GM18505 (cell line): ENCODE measurements around the gene RABEPK.
A peak's percentile ranks its signal among the peaks of the same experiment; 100 is the strongest.
"Not testable (repeated sequence)": the region's sequence is repeated elsewhere in the genome, so short reads cannot be mapped to it uniquely, and the experiment has no call there.

Experiments
- ATAC-seq: cut with Tn5 transposase; IDR thresholded peaks from one replicate; pipeline ENCODE4 v1.9.1; 2021; ENCODE audit not compliant: unreplicated experiment
- POLR2A ChIP-seq: IDR thresholded peaks from 4 replicates; pipeline ENCODE4 v1.6.1; 2011; ENCODE audit warnings: borderline replicate concordance; ENCODE audit not compliant: insufficient read depth, insufficient read length; ENCODE audit errors: extremely low read depth

RABEPK gene

GRCh38 chr9:125246261-125246667 is 45.9 kb downstream of the RABEPK start:
- ATAC-seq = no peak
- TF ChIP-seq POLR2A = no peak

GRCh38 chr9:125254231-125254630 is 53.9 kb downstream of the RABEPK start:
- TF ChIP-seq POLR2A = no peak
- no peak for ATAC-seq

- TF ChIP-seq POLR2A = no peak
- no peak for ATAC-seq
Observed at GRCh38 chr9:125255781-125256391, 55.5 kb downstream of the RABEPK start.

DNA sequence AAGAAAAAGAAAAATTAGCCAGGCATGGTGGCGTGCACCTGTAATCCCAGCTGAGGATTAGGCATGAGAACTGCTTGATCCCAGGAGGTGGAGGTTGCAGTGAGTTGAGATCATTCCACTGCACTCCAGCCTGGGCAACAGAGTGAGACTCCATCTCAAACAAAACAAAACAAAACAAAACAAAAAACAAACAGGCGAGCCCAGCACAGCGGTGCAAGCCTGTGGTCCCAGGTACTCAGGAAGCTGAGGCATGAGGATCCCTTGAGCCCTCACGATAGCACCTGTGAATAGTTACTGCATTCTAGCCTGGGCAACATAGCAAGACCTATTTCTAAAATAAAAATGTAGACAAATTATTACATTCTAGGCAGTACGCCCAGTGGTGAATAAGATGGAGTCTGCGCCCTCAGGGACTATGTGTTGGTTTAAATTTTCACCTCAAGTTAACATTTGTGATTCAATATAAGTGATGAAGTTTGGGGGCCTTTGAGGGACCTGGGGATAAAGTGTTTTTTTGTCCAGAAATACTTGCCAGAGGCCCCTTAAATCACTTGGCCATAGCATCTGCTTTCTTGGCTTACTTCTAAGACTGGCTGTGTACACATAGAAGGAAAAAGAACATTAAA is 57.9 kb downstream of the RABEPK start:
- no peak for ATAC-seq
- TF ChIP-seq POLR2A = no peak

DNA sequence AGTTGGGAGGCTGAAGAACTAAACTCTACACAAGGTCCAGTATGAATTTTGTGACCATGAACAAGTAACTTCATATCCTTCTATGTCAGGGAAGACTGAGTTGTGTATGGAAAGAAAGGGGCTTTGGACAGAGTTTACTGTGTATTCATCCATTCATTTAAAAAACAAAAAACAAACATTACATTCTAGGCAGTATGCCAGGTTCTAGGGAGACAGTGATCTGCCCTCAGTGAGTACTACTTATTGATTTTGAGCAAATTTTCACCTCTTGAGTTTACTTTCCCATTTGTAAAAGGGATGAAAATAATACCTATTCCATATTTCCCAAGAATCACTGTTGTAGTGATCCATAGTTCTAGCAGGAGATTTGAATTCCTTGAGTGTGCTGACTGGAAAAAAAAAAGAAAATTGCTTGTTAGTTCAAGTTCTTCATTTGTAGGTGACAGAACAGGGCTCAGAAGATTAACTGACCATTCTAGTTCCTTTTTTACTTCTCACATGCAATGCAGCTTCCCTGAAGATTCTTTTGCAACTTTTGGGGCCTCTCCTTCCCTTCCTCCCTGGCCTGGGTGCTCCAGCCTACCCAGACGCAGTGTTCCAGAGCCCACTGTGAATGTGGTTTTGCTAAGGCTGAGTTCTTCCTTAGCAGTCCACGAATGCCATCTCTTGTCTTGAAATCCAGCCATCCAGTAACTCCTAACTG is 58.6 kb downstream of the RABEPK start:
- no peak for ATAC-seq
- TF ChIP-seq POLR2A = no peak

DNA sequence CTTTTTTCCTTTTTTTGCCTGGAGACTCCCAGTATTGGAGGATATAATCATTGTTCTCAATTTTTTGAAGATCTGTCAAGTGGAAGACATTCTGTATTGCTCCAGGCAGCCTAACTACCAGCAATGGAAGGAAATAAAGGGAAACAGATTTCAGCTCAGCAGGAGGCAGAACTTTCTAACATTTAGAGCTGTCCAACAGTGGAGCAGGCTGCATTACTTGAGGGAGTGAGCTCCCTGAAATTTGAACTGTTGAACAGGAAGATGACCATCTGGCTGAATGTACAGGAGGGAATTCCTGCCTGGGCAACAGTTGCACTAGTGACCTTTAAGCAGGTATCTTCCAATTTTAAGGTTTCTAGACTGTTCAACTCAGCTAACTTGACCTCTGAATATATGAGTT is 60.2 kb downstream of the RABEPK start:
- ATAC-seq = no peak
- TF ChIP-seq POLR2A = no peak

DNA sequence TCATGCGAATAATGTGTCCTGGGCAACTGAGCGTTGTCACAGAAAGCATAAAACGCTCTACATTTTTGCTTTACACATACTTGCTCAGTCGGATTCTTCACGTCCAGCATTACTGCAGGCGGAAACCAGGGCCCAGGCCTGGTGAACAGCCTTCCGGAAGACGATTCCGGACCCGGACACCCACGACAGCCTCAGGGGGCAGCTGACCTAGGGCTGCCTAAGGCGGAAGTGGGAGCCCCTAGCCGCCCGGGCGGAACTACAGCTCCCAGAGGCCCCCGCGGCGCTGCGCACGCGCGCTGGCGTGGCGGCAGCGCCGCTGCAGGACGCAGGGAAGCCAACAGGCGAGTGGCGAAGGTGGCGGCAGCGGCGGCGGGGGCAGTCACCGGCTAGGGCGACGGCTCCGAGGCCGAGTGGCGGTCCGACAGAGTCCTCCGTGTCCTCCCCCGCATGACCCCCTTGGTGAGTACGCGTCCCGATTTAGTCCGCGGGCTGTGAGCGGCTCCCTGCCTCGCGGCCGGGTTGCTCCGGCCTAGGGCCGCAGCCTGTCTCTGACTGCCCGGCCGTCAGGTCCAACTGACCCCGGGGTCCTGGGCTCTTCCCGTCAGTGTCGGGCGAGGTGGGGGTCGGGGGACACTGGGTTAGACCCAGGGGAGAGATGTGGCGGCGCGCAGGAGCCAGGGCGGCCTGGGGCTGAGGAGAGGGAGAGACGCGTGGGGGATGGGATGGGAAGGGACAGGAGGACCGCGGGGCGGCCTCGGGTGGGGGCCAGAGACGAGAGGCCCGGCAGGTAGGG is 61.4 kb downstream of the RABEPK start, which contains the start of gene GAPVD1:
Gene GAPVD1, plus strand, starts transcription at position 326 of the 793 bp plus-strand sequence. CDS start 37,096 bp downstream, outside the sequence.
- peak; percentile 87 for ATAC-seq
- TF ChIP-seq POLR2A = peak; percentile 86

- peak; percentile 11 for ATAC-seq
Observed at GRCh38 chr9:125262294-125262991, 62.1 kb downstream of the RABEPK start.

GRCh38 chr9:125264068-125264467 is 63.7 kb downstream of the RABEPK start:
- not testable (repeated sequence) for ATAC-seq

More at GRCh38 chr9:125262294-125262991, 62.1 kb downstream of the RABEPK start:
- TF ChIP-seq POLR2A = no peak

- ATAC-seq = no peak
- no peak for TF ChIP-seq POLR2A
Observed at GRCh38 chr9:125268394-125269013, 68.2 kb downstream of the RABEPK start.

DNA sequence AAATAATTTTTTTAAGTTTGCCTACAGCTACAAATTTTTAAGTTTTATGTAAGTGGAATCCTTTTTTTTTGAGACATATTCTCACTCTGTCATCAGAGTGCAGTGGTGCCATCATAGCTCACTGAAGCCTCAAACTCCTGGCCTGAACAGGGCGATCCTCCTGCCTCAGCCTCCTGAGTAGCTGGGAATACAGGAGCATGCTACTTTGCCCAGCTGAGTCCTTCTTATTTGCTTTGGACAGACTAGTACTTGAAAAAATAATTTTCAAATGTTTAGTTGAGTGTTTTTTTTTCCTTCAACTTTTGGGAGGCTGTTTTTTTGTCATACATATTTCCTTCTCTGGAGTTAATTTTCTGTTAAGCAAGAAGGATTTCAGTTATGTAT is 68.7 kb downstream of the RABEPK start:
- TF ChIP-seq POLR2A = no peak
- no peak for ATAC-seq

DNA sequence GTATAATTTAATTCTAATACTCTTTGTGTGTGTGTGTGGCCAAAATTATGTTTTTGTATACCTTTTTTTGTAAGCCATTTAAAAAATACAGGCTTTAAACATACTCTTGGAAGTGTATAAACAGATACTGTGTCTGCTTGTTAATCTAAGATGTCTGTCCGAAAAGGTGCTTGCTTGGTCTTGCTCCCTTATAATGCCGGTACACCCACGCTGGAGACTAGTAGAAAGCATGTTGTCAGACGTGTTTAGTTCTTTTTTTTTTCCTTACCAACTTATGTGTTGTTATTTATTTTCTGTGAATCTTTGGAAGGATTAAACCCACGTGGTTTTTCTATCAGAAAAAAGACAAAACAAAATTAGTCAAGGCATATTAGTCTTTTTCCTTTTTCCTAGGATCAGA is 70.7 kb downstream of the RABEPK start:
- TF ChIP-seq POLR2A = no peak
- ATAC-seq = no peak
